ENCODE data around the gene SHROOM1. TPM values are rescaled to one million over a fixed set of nuclear protein-coding genes. Genes with fewer than 3 reads are reported as not detected.
"Not testable (repeated sequence)": the region's sequence is repeated elsewhere in the genome, so short reads cannot be mapped to it uniquely, and the experiment has no call there.

SHROOM1 gene
- total RNA-seq, 2 donors from 2014 or later = 6.6 to 14.4 TPM

- Histone ChIP-seq H3K27me3 (ENCODE audit: control insufficient read depth, insufficient read depth, low read length, poor library complexity, severe bottlenecking) (peaks cover 46% of the 10 kb centered on the region), H3K4me1 (ENCODE audit: control insufficient read depth, insufficient read depth, low read length) (no peaks in the 10 kb centered on the region), H3K27ac (ENCODE audit: low read depth, low read length) (no peak overlapping the region), H3K9me3 (ENCODE audit: control insufficient read depth, low read length) (no peaks in the 10 kb centered on the region), H3K36me3 (ENCODE audit: control insufficient read depth, insufficient read depth, low read length) (no peaks in the 10 kb centered on the region), H3K9ac (ENCODE audit: extremely low read depth, low read length, poor library complexity, severe bottlenecking) (no peak overlapping the region), H3K4me3 (ENCODE audit: low read length) (no peak overlapping the region)
- 56 to 65% methylated on average over 3 of the region's 3 CpGs for WGBS, 2 experiments (ENCODE audit: insufficient coverage in 1 of 2, insufficient read length in 1 of 2)
- TF ChIP-seq, protein P1, sequence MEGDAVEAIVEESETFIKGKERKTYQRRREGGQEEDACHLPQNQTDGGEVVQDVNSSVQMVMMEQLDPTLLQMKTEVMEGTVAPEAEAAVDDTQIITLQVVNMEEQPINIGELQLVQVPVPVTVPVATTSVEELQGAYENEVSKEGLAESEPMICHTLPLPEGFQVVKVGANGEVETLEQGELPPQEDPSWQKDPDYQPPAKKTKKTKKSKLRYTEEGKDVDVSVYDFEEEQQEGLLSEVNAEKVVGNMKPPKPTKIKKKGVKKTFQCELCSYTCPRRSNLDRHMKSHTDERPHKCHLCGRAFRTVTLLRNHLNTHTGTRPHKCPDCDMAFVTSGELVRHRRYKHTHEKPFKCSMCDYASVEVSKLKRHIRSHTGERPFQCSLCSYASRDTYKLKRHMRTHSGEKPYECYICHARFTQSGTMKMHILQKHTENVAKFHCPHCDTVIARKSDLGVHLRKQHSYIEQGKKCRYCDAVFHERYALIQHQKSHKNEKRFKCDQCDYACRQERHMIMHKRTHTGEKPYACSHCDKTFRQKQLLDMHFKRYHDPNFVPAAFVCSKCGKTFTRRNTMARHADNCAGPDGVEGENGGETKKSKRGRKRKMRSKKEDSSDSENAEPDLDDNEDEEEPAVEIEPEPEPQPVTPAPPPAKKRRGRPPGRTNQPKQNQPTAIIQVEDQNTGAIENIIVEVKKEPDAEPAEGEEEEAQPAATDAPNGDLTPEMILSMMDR (conservative IDR thresholded peaks at IDR 0.05) = no peak
- H3K27me3 Mint-ChIP-seq (ENCODE audit: insufficient read depth) = peaks cover 55% of the 10 kb centered on the region
- H3K36me3 Mint-ChIP-seq (ENCODE audit: low read depth) = no peaks in the 10 kb centered on the region
- no peak for DNase-seq
- H3K4me1 Mint-ChIP-seq = peaks cover 11% of the 10 kb centered on the region
- peaks cover 4% of the 10 kb centered on the region for H3K9me3 Mint-ChIP-seq
- H3K4me3 Mint-ChIP-seq = no peak overlapping the region
- no peak overlapping the region for H3K27ac Mint-ChIP-seq
Measured at GRCh38 chr5:132808866-132809265, 21.6 kb downstream of the SHROOM1 start.

DNA sequence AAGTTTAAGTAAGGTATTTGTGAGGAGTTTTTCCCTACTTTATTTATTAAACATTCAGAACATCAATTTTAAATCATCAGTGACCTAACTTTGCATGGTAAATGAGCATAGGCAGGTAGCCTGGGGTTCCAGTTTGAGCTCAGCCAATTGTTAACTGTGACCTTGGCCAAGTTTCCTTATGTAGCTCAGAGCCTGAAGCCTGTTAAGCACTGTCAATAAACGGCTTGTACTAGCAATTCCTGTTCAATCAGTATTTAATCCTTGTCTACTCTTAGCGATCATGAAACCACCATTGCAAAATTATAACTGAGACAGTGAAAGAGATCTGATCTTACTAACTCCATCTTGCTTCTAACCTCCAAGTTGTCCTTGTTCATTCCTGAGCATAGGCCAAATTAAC, 22.0 kb downstream of the SHROOM1 start:
- Histone ChIP-seq H3K9ac (ENCODE audit: extremely low read depth, low read length, poor library complexity, severe bottlenecking) (no peak overlapping the region), H3K4me1 (ENCODE audit: control insufficient read depth, insufficient read depth, low read length) (no peaks in the 10 kb centered on the region), H3K36me3 (ENCODE audit: control insufficient read depth, insufficient read depth, low read length) (no peaks in the 10 kb centered on the region), H3K9me3 (ENCODE audit: control insufficient read depth, low read length) (no peaks in the 10 kb centered on the region), H3K4me3 (ENCODE audit: low read length) (no peak overlapping the region), H3K27ac (ENCODE audit: low read depth, low read length) (no peak overlapping the region), H3K27me3 (ENCODE audit: control insufficient read depth, insufficient read depth, low read length, poor library complexity, severe bottlenecking) (peaks cover 41% of the 10 kb centered on the region)
- peaks cover 57% of the 10 kb centered on the region for H3K27me3 Mint-ChIP-seq (ENCODE audit: insufficient read depth)
- TF ChIP-seq, protein P1 (conservative IDR thresholded peaks at IDR 0.05) = no peak
- peaks cover 4% of the 10 kb centered on the region for H3K9me3 Mint-ChIP-seq
- no peak for DNase-seq
- no peaks in the 10 kb centered on the region for H3K36me3 Mint-ChIP-seq (ENCODE audit: low read depth)
- H3K4me1 Mint-ChIP-seq = peaks cover 11% of the 10 kb centered on the region
- no peak overlapping the region for H3K27ac Mint-ChIP-seq
- 71 to 73% methylated on average over 2 of the region's 2 CpGs for WGBS, 2 experiments (ENCODE audit: insufficient coverage in 1 of 2, insufficient read length in 1 of 2)
- H3K4me3 Mint-ChIP-seq = no peak overlapping the region

GRCh38 chr5:132807163-132807838, 23.1 kb downstream of the SHROOM1 start:
- Mint-ChIP-seq H3K4me1 (peaks cover 11% of the 10 kb centered on the region), H3K36me3 (ENCODE audit: low read depth) (no peaks in the 10 kb centered on the region), H3K27me3 (ENCODE audit: insufficient read depth) (peaks cover 50% of the 10 kb centered on the region), H3K9me3 (peaks cover 4% of the 10 kb centered on the region), H3K27ac (no peak overlapping the region), H3K4me3 (no peak overlapping the region)
- H3K27ac ChIP-seq (ENCODE audit: low read depth, low read length) = no peak overlapping the region
- no peak overlapping the region for H3K4me3 ChIP-seq (ENCODE audit: low read length)
- WGBS, 2 experiments (ENCODE audit: insufficient coverage in 1 of 2, insufficient read length in 1 of 2) = 47 to 62% methylated on average over 9 to 12 of the region's 12 CpGs
- H3K36me3 ChIP-seq (ENCODE audit: control insufficient read depth, insufficient read depth, low read length) = no peaks in the 10 kb centered on the region
- peaks cover 30% of the 10 kb centered on the region for H3K27me3 ChIP-seq (ENCODE audit: control insufficient read depth, insufficient read depth, low read length, poor library complexity, severe bottlenecking)
- no peaks in the 10 kb centered on the region for H3K9me3 ChIP-seq (ENCODE audit: control insufficient read depth, low read length)
- no peak overlapping the region for H3K9ac ChIP-seq (ENCODE audit: extremely low read depth, low read length, poor library complexity, severe bottlenecking)
- DNase-seq = peak; percentile 88
- no peaks in the 10 kb centered on the region for H3K4me1 ChIP-seq (ENCODE audit: control insufficient read depth, insufficient read depth, low read length)
- TF ChIP-seq, protein P1 (conservative IDR thresholded peaks at IDR 0.05) = peak; percentile 78

GRCh38 chr5:132806804-132807162, 23.7 kb downstream of the SHROOM1 start:
- not testable (repeated sequence) for H3K4me3 Mint-ChIP-seq; H3K9me3 Mint-ChIP-seq; DNase-seq; H3K9me3 ChIP-seq (ENCODE audit: control insufficient read depth, low read length); H3K9ac ChIP-seq (ENCODE audit: extremely low read depth, low read length, poor library complexity, severe bottlenecking); H3K4me1 ChIP-seq (ENCODE audit: control insufficient read depth, insufficient read depth, low read length); H3K27ac Mint-ChIP-seq; H3K27ac ChIP-seq (ENCODE audit: low read depth, low read length); H3K36me3 ChIP-seq (ENCODE audit: control insufficient read depth, insufficient read depth, low read length); H3K36me3 Mint-ChIP-seq (ENCODE audit: low read depth); H3K4me3 ChIP-seq (ENCODE audit: low read length)
- peaks cover 25% of the 10 kb centered on the region for H3K27me3 ChIP-seq (ENCODE audit: control insufficient read depth, insufficient read depth, low read length, poor library complexity, severe bottlenecking)
- peaks cover 11% of the 10 kb centered on the region for H3K4me1 Mint-ChIP-seq
- peaks cover 45% of the 10 kb centered on the region for H3K27me3 Mint-ChIP-seq (ENCODE audit: insufficient read depth)
- 92 to 95% methylated on average over 4 to 12 of the region's 12 CpGs for WGBS, 2 experiments (ENCODE audit: insufficient coverage in 1 of 2, insufficient read length in 1 of 2)

DNA sequence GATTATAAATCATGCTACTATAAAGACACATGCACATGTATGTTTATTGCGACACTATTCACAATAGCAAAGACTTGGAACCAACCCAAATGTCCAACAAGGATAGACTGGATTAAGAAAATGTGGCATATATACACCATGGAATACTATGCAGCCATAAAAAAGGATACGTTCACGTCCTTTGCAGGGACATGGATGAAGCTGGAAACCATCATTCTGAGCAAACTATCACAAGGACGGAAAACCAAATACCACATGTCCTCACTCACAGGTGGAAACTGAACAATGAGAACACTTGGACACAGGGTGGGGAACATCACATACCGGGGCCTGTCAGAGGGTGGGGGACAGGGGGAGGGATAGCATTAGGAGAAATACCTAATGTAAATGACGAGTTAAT, 24.6 kb downstream of the SHROOM1 start:
- H3K9me3 Mint-ChIP-seq = not testable (repeated sequence)
- peaks cover 17% of the 10 kb centered on the region for H3K4me1 Mint-ChIP-seq

More for the DNA sequence above, 24.6 kb downstream of the SHROOM1 start:
- WGBS, 2 experiments (ENCODE audit: insufficient coverage in 1 of 2, insufficient read length in 1 of 2) = 80% methylated on average over 4 of the region's 6 CpGs; no CpG with 5 or more reads in 1 of the 2 experiments
- peaks cover 36% of the 10 kb centered on the region for H3K27me3 Mint-ChIP-seq (ENCODE audit: insufficient read depth)
- not testable (repeated sequence) for H3K4me3 Mint-ChIP-seq; H3K27ac ChIP-seq (ENCODE audit: low read depth, low read length); H3K36me3 ChIP-seq (ENCODE audit: control insufficient read depth, insufficient read depth, low read length); H3K36me3 Mint-ChIP-seq (ENCODE audit: low read depth); DNase-seq; H3K27ac Mint-ChIP-seq; H3K9ac ChIP-seq (ENCODE audit: extremely low read depth, low read length, poor library complexity, severe bottlenecking); H3K9me3 ChIP-seq (ENCODE audit: control insufficient read depth, low read length); H3K4me3 ChIP-seq (ENCODE audit: low read length); H3K4me1 ChIP-seq (ENCODE audit: control insufficient read depth, insufficient read depth, low read length)
- H3K27me3 ChIP-seq (ENCODE audit: control insufficient read depth, insufficient read depth, low read length, poor library complexity, severe bottlenecking) = peaks cover 16% of the 10 kb centered on the region

Data from endodermal cell (in vitro differentiated cells).